Head of caudate nucleus (tissue), 42 donors: Measurements from ENCODE around the gene GPR157.
"Not testable (repeated sequence)": the region's sequence is repeated elsewhere in the genome, so short reads cannot be mapped to it uniquely, and the experiment has no call there.

Experiments used
- DNase-seq, 42 donors: peaks; one replicate each; pipeline versions ENCODE4 v3.0.0 to v3.0.0-alpha.2; 2020 to 2021; ENCODE audit warnings: mixed read lengths in 7 of 42
- intact Hi-C: fragments of 100-400 bp; cut with DNase I; formaldehyde crosslinking; loops from one replicate; pipeline ENCODE4 v1.15.0; 2022

Gene GPR157

GRCh38 chr1:9149837-9150581 is 21.1 kb upstream of the GPR157 start:
- DNase-seq = no peak
- intact Hi-C loops = no loop called here

GRCh38 chr1:9149151-9149550 is 20.2 kb upstream of the GPR157 start:
- intact Hi-C loops = no loop called here
- DNase-seq = no peak

GRCh38 chr1:9146156-9146555 is 17.3 kb upstream of the GPR157 start:
- intact Hi-C loops = no loop called here
- no peak for DNase-seq

GRCh38 chr1:9145714-9146113 is 16.8 kb upstream of the GPR157 start:
- intact Hi-C loops = no loop called here
- no peak for DNase-seq

DNA sequence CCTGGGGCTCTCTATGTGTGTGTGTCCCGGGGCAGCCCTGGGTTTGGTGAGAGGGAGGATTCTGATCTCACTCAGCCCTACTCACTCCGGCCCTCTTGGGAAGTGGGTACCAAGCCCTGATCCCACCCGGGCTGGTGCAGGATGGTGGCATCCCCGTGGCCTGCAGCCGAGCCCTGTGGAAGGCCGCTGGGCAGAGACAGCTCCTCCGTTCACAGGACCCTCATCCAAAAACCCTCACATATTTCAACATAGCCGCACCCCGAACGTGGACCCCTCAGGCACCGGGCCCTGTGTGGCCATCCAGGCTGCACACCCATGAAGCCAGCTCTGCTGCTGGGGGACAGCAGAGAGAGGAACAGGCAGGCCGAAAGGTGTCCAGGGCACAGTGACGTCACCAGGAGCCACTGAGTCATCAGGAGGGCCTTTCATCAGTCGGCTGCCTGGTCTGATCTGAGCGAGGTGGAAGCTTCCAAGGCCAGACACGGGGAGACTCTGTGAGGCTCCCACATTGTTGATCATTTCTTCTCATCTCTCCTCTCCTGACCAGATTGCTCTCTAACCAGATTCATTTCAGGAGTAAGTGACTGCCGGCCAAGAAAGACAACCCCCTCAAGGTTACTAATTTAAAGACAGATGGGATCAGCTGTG is 16.2 kb upstream of the GPR157 start:
- no peak for DNase-seq
- intact Hi-C loops = no loop called here

GRCh38 chr1:9144494-9144893 is 15.6 kb upstream of the GPR157 start:
- DNase-seq, intact Hi-C loops: not testable (repeated sequence)

- intact Hi-C loops = loop anchor here (2.0 kb wide), 1 partner anchor 54 kb away; no protein-coding TSS in a partner anchor
- DNase-seq = no peak
Measured at GRCh38 chr1:9143250-9143649, 14.3 kb upstream of the GPR157 start.

- DNase-seq = no peak
- intact Hi-C loops = no loop called here
Measured at GRCh38 chr1:9139930-9140329, 11.0 kb upstream of the GPR157 start.

DNA sequence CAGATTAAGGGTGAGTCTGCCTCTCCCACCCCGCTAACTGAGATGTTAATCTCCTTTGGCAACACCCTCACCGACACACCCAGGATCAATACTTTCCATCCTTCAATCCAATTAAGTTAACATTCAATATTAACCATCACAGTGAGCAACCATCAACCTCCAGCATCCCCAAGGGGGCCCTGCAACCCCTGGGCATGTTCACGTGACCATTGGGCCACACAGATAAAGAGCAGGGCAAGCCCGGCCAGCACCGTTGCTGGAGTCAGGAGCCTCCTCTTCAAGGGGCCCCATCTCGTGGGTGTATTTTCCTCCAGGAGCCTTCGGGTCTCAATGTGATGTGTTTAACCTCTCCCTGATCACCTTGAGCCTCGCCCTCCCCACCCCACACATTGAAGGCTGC is 8.0 kb upstream of the GPR157 start:
- DNase-seq = no peak
- intact Hi-C loops = no loop called here

DNA sequence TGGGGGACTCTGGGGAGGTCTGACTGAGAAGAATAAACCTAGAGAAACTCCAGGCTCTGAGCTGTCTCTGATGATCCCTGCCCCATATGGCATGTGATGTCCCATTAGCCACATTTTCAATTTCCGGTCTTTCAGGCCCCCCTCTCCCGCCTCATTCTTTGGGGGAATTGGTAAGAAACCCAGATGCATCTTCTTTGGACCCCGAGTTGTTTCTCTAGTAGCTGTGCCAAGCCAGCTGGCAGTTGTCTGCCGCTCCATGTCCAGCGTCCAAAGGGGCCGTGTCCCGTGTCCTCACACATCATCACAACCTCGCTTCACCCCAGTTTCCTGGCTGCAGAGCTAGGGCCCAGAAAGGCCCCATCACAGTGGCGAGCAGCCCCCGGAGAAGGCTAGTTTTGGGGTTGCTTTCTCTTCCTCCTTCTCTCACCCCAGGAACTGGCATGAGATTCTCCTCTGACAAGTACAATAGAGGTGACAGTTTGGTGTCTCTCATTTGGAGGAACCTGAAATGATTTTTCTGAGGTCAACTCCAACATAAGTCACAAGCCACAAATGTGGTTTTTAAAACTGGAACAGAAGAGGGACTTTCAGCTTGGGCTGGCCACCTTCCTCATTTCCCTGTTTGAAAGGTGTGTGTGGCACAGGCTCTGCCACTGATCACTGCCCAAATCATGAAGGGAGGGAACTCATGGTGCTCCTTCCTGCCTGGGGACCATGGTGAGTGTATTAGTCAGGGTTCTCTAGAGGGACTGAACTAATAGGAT is 6.4 kb upstream of the GPR157 start:
- DNase-seq = no peak
- intact Hi-C loops = no loop called here

DNA sequence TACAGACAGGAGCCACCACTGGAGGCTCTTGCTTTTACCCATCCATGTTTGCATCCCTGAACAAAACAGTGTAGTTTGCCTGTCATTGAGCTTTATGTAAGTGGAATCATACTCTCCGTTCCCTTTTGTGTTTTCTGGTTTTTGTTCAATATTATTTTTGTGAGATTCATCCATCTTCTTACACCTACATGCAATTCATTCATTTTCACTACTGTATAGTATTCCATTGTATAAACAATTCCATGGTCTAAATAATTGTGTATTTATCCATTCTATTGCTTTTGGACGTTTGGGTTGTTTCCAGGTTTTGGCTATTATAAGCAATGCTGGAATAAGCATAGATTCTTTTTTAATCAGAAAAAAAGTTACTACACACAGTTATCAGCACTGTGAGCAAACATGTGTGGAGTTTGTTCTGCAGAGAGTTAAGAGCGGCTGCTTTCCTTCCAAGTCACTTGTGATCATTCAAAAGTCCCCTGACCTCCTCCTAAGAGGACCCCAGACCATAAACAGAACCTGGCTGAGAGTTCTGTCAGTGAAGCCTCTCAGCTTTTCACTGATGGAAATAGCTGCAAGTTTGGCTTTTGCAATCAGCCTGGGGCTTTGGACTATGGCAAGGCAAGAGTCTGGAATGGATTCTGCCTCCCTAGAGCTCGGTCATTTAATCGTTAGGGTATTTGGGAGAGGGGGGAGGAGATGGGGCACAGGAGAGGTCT is 5.1 kb upstream of the GPR157 start:
- intact Hi-C loops = no loop called here
- DNase-seq = no peak

- intact Hi-C loops = no loop called here
- DNase-seq = peak in 34 of 42 donors; percentile 16 to 77 (median 44)
Measured at GRCh38 chr1:9129266-9130041, 552 bp upstream of the GPR157 start.

DNA sequence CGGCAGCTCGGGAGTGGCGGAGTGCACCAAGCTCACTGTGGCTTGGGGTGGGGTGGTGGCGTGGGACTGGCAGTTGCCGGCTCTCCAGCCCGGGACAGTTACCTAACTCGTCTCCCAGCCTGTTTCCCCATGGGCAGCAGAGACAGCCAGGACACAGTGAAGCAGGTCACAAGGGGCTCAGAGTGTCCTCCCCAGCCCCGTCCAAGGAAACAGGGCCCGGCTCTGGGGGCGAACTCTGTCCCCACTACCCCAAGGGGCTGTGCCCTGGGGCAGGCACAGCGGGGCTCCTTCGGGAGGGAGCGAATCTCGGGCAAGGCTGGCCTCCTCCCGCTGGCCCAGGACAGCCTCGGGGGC is 759 bp downstream of the GPR157 start:
- DNase-seq = no peak
- intact Hi-C loops = no loop called here

DNA sequence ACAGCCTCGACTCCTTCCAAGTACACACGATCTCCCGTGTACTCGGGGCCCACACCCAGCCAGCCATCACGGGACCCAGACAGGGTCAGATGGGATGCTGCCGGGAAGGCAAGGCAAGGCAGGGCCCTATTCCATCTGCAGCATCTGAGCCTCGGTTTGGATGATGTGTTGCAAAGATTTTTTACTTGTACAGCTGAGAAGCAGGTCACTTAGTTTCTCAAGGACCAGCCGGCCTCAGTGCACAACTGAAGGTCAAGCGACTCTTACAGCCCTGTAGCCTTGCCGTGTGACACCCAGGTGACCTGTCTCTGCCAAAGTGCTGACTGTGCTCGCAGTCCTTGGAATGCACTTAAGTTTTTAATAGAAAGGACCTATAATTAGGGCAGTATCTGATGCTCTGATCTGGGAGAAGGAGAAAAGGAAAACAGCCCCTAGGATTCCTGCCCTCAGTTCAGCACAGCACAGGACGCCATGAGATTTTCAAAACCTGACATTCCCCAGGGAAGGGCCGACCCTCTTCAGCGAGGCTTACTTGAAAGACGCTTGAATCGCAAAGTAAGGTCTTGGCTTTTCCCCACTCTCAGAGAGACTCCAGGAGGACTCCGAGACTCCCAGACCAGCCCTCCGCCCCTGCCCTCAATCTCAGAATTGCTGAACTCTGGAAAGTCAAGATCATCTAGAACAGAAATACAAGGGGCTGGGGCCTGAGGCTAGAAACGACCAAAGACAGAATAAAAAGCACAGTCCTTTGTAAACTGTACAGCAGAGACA is 1.3 kb downstream of the GPR157 start:
- intact Hi-C loops = no loop called here

DNA sequence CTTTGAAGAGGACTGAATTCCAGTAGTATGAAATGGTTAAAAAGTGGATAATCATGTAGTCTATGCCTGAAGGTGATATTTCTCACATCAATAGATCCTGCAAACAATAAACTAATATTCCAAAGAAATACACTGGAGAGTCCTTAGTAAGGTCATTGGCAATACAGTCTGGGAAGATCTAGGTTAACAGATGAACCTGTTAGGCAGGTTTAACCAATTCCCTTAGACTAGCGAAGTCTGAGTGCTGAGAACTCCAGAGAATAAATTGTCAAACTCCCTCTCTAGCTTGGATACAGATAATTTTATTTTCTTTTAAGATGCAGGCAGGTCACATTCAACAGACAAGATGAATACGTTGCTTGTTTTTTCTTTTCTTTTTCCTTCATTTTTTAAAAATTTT is 2.4 kb downstream of the GPR157 start:
- DNase-seq = no peak
- intact Hi-C loops = no loop called here

More for the DNA sequence above, 1.3 kb downstream of the GPR157 start:
- no peak for DNase-seq

- DNase-seq, intact Hi-C loops: not testable (repeated sequence)
Measured at GRCh38 chr1:9125847-9126246, 3.1 kb downstream of the GPR157 start.

DNA sequence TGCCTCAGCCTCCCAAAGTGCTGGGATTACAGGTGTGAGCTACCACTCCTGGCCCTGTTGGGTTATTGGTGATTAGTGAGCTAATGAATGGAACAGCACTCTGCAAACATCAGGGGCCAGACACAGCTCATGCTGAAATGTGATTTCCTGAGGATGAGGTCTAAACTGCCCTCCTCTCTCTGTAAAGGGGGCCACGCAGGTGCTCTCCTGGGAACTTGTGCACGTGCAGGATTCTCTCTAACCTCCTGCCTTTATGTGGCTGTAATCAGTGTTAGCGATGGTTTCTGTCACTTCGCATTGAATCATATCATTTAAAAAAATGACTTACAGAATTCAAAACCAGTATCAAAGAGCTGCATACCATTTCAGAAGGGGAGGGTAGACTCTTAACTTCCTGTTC is 3.6 kb downstream of the GPR157 start:
- no peak for DNase-seq
- intact Hi-C loops = no loop called here

DNA sequence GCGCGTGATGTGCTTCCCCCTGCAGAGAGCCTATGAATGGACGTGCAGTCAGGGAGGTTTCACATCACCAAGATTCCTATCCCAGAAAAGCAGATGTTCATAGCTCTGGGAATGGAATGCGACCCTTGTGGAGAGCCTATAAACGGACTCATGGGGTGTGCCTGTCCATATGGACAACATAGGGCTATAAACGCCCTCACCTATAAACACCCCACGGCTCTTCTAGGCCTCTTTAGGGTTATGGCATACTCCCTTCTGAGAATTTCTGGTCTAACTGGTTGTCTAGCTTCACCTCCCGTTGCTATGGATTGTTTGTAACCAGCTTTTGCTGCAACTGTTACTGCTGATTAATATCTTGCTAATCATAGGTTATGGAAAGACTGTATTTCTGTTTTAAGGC is 4.5 kb downstream of the GPR157 start:
- intact Hi-C loops, DNase-seq: not testable (repeated sequence)
